Measurements from ENCODE around the gene NCOR1.
"Not testable (repeated sequence)": the region's sequence is repeated elsewhere in the genome, so short reads cannot be mapped to it uniquely, and the experiment has no call there.

NCOR1 gene

GRCh38 chr17:16215273-16215964, at the start of gene NCOR1:
TSS of gene NCOR1 (minus strand) at chr17:16215534. CDS start at chr17:16194569, 20,965 bp downstream.
- DNase-seq, result peak; percentile 88 to 91

- no peak for DNase-seq
These were observed 46.9 kb upstream of the NCOR1 start for GRCh38 chr17:16262201-16262600.

- no peak for DNase-seq
These were observed 45.7 kb upstream of the NCOR1 start for GRCh38 chr17:16261049-16261448.

- no peak for DNase-seq
These were observed 44.6 kb upstream of the NCOR1 start for GRCh38 chr17:16259926-16260325.

- no peak for DNase-seq
These were observed 43.6 kb upstream of the NCOR1 start for GRCh38 chr17:16258901-16259300.

GRCh38 chr17:16255481-16255921, 40.2 kb upstream of the NCOR1 start:
- DNase-seq, result no peak

GRCh38 chr17:16254773-16255400, 39.6 kb upstream of the NCOR1 start:
- no peak for DNase-seq

GRCh38 chr17:16251556-16251955, 36.2 kb upstream of the NCOR1 start:
- DNase-seq, result no peak

- no peak for DNase-seq
These were observed 35.7 kb upstream of the NCOR1 start for GRCh38 chr17:16251043-16251442.

- DNase-seq, result no peak
These were observed 35.3 kb upstream of the NCOR1 start for GRCh38 chr17:16250635-16251034.

- DNase-seq, result no peak
These were observed 32.3 kb upstream of the NCOR1 start for GRCh38 chr17:16247586-16247984.

- no peak for DNase-seq
These were observed 28.6 kb upstream of the NCOR1 start for GRCh38 chr17:16243801-16244567.

GRCh38 chr17:16243385-16243784, 28.1 kb upstream of the NCOR1 start:
- no peak for DNase-seq

- DNase-seq, result no peak
These were observed 26.6 kb upstream of the NCOR1 start for GRCh38 chr17:16241906-16242399.

GRCh38 chr17:16239931-16240330, 24.6 kb upstream of the NCOR1 start:
- DNase-seq, result no peak

GRCh38 chr17:16232391-16232790, 17.1 kb upstream of the NCOR1 start:
- DNase-seq, result no peak

- DNase-seq, result not testable (repeated sequence)
These were observed 14.7 kb upstream of the NCOR1 start for GRCh38 chr17:16229912-16230561.

- DNase-seq, result no peak
These were observed 7.1 kb upstream of the NCOR1 start for GRCh38 chr17:16222406-16222805.

GRCh38 chr17:16217002-16217635, 1.8 kb upstream of the NCOR1 start, which contains the start of gene PIGL:
TSS of gene PIGL (plus strand) at chr17:16217210. CDS start at chr17:16217227, 17 bp downstream.
- peak; percentile 79 to 91 for DNase-seq

- not testable (repeated sequence) for DNase-seq
These were observed 1.1 kb upstream of the NCOR1 start for GRCh38 chr17:16216341-16217001.

- peak in 1 of 2 experiments; percentile 58 for DNase-seq
These were observed 607 bp upstream of the NCOR1 start for GRCh38 chr17:16215965-16216316.

GRCh38 chr17:16215002-16215272, 397 bp downstream of the NCOR1 start:
- peak; percentile 9 to 40 for DNase-seq

Data from NCI-H2081 (cell line).